ENCODE data around the gene STK11. TPM values are rescaled to one million over a fixed set of nuclear protein-coding genes. Genes with fewer than 3 reads are reported as not detected.

STK11 gene
- total RNA-seq, 1 donor from 2014 or later = 49.7 TPM

GRCh38 chr19:1265615-1266128 lies 60.1 kb downstream of the STK11 start:
- no peak for DNase-seq (ENCODE audit: low spot score)
- intact Hi-C loops (cut with DNase I) = loop anchor here (1.0 kb wide), 1 partner anchor 16 kb away; no protein-coding TSS in a partner anchor

- peak; percentile 97 for DNase-seq (ENCODE audit: low spot score)
- intact Hi-C loops (cut with DNase I) = loop anchor here (1.0 kb wide), 1 partner anchor 17 kb away; no protein-coding TSS in a partner anchor
These were observed 60.7 kb downstream of the STK11 start for GRCh38 chr19:1266129-1266915.

- peak; percentile 93 for DNase-seq (ENCODE audit: low spot score)
- intact Hi-C loops (cut with DNase I) = loop anchor here (1.0 kb wide), 3 partner anchors 18 to 44 kb away; no protein-coding TSS in a partner anchor
These were observed 61.4 kb downstream of the STK11 start for GRCh38 chr19:1266916-1267476.

DNA sequence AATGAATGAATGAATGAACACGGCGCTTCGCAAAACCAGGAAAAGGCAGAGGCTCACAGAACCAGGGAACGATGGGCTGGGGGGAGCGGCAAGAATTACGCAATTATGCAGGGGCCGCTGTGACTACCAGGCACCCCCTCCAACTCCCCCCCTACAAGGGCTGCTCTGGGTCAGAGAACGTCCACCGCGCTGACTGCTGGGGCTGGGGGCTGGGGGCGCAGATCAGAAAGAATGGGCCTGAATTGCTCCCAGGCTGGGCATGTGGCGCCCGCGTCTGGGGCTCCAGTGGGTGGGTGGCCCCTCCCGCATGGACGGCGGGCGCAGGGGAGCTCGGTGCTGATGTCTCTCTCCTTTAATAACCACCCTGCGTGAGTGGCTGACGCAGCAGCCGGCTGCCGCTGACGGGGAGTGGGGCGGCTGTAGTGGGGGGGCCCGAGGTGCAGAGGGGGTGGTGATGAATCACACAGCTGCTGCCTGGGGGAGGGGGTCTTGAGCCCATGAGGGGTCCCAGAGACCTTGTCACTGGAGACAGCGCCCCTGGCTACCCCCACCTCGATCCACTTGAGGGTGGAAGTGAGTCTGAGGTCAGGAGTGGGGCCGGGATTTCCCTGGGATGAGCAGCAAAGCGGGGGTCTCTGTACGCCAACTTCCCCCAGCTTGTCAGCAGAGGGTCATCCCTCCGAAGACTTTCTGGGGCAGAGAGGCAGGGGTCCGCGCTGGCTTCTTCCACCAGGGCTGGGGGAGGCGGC lies 62.1 kb downstream of the STK11 start:
- intact Hi-C loops (cut with DNase I) = loop anchor here (1.0 kb wide), 2 partner anchors 23 to 44 kb away; no protein-coding TSS in a partner anchor
- DNase-seq (ENCODE audit: low spot score) = no peak

- no peak for DNase-seq (ENCODE audit: low spot score)
- intact Hi-C loops (cut with DNase I) = no loop called here
These were observed 62.9 kb downstream of the STK11 start for GRCh38 chr19:1268226-1269064.

DNA sequence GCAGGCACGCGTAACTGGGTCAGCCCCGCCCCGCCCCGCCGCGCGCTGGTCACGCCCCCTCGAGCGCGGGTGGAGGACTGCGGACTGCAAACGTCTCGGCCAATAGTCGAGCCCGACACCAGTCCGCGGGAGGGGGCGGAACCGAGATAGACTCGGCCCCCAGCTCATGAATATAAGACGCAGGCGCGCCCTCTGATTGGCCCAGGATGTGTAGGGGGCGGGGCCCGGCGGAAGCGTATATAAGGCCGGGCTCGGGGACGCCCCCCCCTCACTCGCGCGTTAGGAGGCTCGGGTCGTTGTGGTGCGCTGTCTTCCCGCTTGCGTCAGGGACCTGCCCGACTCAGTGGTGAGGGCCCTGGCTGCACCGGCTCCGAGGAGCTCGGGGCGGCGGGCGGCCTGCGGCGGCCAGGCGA lies 63.5 kb downstream of the STK11 start, which contains the start of gene CIRBP:
Gene CIRBP (plus strand): TSS at position 268 of the 413 bp plus-strand sequence. CDS start 1,602 bp downstream, outside the sequence.
- intact Hi-C loops (cut with DNase I) = no loop called here
- peak; percentile 100 for DNase-seq (ENCODE audit: low spot score)

DNA sequence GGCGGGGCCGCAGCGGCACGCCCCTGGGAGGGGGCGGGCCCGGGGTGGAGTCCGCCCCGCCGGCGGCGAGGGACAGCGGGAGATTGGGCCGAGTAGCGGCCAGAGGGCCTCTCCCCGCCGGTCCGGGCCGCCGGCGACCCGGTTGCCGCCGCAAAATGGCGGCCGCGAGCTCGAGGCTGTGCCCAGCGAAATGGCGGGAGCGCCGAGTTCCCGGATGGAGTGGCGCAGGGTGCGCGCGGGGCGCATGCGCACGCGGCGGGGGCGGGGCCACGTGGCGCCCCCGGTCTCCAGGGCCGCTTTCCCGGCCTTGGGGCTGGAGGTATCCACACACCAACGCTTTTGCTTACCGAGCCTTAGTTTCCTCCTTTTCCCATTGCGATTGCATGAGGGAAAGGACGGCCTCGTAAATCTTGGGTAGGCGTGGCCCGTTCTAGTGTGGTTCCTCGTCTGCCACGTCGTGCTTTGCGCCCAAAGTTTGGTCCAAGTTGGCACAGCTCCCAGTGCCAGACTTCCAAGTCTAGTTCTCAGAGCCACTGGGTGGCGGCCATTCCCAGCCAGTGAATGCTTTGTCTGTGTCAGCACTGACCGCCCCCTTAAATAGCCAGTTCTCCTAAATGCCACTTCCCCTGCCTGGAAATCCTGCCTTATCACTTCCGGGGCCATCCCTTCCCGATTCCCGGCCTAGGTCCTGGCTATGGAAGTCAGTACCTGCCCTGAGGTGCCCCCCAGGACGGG lies 64.1 kb downstream of the STK11 start:
- intact Hi-C loops (cut with DNase I) = loop anchor here (5.0 kb wide), 1 partner anchor 113 kb away; the partner anchor contains the start of gene NDUFS7

DNA sequence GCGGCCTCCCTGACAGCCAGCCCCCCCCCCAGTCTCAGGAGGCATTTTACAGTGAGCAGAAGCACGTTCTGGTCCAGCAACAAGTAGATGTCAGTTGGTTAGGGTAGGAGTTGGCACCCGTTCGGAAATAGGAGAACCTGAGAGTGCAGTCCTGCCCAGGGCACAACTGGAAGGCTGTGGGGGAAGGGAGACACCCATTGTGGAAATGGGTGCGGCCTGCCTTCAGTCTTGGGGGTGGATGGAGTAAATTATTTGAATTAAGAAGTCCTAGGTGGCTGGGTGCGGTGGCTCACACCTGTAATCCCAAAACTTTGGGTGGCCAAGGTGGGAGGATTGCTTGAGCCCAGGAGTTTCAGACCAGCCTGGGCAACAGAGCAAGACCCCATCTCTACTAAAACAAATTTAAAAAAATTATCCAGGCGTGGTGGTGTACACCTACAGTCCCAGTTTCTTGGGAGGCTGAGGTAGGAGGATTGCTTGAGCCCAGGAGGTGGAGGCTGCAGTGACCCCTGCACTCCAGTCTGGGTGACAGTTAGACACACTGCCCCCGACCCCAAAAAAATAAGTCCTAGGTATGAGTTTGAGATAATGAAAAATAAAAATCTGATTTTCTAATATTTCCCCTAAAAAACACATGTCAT lies 64.8 kb downstream of the STK11 start:
- no peak for DNase-seq (ENCODE audit: low spot score)
- intact Hi-C loops (cut with DNase I) = loop anchor here (5.0 kb wide), 1 partner anchor 112 kb away; the partner anchor contains the start of gene NDUFS7

More for the DNA sequence above, 64.1 kb downstream of the STK11 start:
- DNase-seq (ENCODE audit: low spot score) = peak; percentile 94

DNA sequence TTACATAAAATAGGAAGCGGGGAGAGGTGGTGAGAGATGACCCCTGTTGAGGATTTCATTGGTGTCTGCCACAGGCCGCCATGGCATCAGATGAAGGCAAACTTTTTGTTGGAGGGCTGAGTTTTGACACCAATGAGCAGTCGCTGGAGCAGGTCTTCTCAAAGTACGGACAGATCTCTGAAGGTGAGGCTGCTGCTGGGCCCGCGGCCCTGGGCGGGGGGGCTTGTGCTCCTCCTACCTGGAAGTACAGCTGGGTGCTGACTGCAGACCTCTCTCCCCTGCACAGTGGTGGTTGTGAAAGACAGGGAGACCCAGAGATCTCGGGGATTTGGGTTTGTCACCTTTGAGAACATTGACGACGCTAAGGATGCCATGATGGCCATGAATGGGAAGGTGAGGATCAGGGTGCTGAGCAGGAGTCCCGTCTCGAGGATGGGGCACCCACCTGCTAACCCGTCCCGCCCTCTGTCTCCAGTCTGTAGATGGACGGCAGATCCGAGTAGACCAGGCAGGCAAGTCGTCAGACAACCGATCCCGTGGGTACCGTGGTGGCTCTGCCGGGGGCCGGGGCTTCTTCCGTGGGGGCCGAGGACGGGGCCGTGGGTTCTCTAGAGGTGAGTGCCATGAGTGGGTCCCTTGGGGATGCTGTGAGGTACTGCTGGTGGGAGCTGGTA lies 65.4 kb downstream of the STK11 start:
- intact Hi-C loops (cut with DNase I) = loop anchor here (5.0 kb wide), 1 partner anchor 111 kb away; the partner anchor contains the start of gene NDUFS7
- DNase-seq (ENCODE audit: low spot score) = no peak

- peak; percentile 75 for DNase-seq (ENCODE audit: low spot score)
These were observed 66.2 kb downstream of the STK11 start for GRCh38 chr19:1271528-1272422.

DNA sequence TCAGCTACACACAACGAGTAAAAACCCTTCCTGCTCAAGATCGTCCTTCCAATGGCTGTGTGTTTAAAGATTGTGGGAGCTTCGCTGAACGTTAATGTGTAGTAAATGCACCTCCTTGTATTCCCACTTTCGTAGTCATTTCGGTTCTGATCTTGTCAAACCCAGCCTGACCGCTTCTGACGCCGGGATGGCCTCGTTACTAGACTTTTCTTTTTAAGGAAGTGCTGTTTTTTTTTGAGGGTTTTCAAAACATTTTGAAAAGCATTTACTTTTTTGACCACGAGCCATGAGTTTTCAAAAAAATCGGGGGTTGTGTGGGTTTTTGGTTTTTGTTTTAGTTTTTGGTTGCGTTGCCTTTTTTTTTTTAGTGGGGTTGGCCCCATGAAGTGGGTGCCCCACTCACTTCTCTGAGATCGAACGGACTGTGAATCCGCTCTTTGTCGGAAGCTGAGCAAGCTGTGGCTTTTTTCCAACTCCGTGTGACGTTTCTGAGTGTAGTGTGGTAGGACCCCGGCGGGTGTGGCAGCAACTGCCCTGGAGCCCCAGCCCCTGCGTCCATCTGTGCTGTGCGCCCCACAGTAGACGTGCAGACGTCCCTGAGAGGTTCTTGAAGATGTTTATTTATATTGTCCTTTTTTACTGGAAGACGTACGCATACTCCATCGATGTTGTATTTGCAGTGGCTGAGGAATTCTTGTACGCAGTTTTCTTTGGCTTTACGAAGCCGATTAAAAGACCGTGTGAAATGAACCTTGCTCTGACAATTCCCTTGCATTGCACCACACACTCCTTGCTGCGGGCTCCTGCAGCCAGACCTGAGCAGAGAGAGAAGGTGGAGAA lies 67.1 kb downstream of the STK11 start:
- intact Hi-C loops (cut with DNase I) = loop anchor here (5.0 kb wide), 1 partner anchor 110 kb away; the partner anchor contains the start of gene NDUFS7
- no peak for DNase-seq (ENCODE audit: low spot score)

More at GRCh38 chr19:1271528-1272422, 66.2 kb downstream of the STK11 start:
- intact Hi-C loops (cut with DNase I) = loop anchor here (5.0 kb wide), 1 partner anchor 111 kb away; the partner anchor contains the start of gene NDUFS7

GRCh38 chr19:1273263-1274041 lies 67.9 kb downstream of the STK11 start:
- peak; percentile 72 for DNase-seq (ENCODE audit: low spot score)
- intact Hi-C loops (cut with DNase I) = loop anchor here (5.0 kb wide), 1 partner anchor 109 kb away; the partner anchor contains the start of gene NDUFS7

DNA sequence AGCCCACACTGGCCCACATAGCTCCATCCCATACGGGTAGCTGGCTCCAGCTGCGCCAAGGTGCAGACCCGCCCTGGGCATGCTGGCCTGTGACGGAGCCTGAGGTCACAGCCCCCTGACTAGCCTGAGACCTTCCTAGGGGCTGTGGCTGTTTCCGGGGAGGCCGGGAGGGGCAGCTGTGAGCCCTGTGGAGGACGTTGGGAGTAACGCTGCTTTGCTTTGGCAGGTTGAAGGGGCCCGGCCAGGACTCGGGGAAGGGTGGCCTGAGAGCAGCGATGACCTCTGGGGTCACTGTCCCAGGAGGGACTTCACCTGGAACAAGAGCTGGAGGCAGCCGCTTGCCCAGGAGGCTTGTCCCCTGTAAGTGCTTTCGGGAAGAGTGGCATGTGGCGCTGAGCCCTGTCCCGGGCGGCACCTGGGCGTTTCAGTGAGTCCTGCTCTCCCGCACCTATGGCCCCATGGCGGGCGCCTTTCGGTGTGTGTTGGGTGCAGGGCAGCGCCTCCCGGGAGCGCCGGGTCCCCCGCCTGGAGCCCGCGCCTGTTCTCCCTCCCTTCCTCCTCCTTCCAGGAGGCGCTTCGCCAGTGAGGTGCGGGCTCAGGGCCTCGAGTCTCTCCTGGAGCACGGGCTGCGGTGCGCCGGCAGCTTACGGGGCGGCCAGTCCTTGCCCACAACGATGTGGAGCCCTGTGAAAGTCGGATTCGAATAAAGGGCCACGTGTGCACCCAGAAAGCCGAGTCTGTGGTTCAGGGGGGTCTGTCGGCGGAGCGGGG lies 68.7 kb downstream of the STK11 start:
- no peak for DNase-seq (ENCODE audit: low spot score)
- intact Hi-C loops (cut with DNase I) = loop anchor here (5.0 kb wide), 1 partner anchor 108 kb away; the partner anchor contains the start of gene NDUFS7

All from cardiac septum (tissue), 1 donor.